DND-41 (cell line): ENCODE measurements around the gene SEMA4G.

ENCODE experiments used
- ATAC-seq: fragments of 200-7000 bp; cut with Tn5 transposase; 3 replicates; pipeline ENCODE4 v1.9.1; 2021; ENCODE audit warnings: low read depth; ENCODE audit not compliant: insufficient read depth
- DNase-seq: peaks from one replicate; pipeline ENCODE4 v3.0.0-alpha.2; 2020
- H2AFZ ChIP-seq: 2 replicates; pipeline ENCODE4 v1.6.0; 2012; ENCODE audit warnings: low read depth, low read length
- H3K27ac ChIP-seq: 2 replicates; pipeline ENCODE4 v1.5.1; 2012; ENCODE audit warnings: low read length, inconsistent platforms
- H3K27me3 ChIP-seq: fragments of 200-600 bp; sonication (generic); 2 replicates; pipeline ENCODE4 v1.6.0; 2012; ENCODE audit warnings: low read length, mild to moderate bottlenecking, inconsistent platforms; ENCODE audit not compliant: insufficient read depth, poor library complexity
- H3K36me3 ChIP-seq: 2 replicates; pipeline ENCODE4 v1.5.1; 2012; ENCODE audit warnings: low read length, inconsistent platforms; ENCODE audit not compliant: insufficient read depth
- H3K4me1 ChIP-seq: 2 replicates; pipeline ENCODE4 v1.5.1; 2012; ENCODE audit warnings: mild to moderate bottlenecking, low read length; ENCODE audit not compliant: insufficient read depth
- H3K4me2 ChIP-seq: 2 replicates; pipeline ENCODE4 v1.6.0; 2012; ENCODE audit warnings: mild to moderate bottlenecking, moderate library complexity, low read length, inconsistent platforms; ENCODE audit not compliant: insufficient read depth
- H3K4me3 ChIP-seq, 2 experiments: fragments of 200-600 bp in 1 of 2; shearing (Covaris generic) in 1 of 2; 2 replicates each; pipeline ENCODE4 v1.5.1; 2012 to 2016; ENCODE audit warnings: inconsistent platforms in 2 of 2, low read length in 2 of 2, mild to moderate bottlenecking in 2 of 2, low read depth in 1 of 2, moderate library complexity in 1 of 2
- H3K79me2 ChIP-seq: 2 replicates; pipeline ENCODE4 v1.6.0; 2012; ENCODE audit warnings: low read length, inconsistent platforms; ENCODE audit not compliant: insufficient read depth
- H3K9ac ChIP-seq: 2 replicates; pipeline ENCODE4 v1.6.0; 2012; ENCODE audit warnings: low read depth, mild to moderate bottlenecking, inconsistent platforms, low read length, moderate library complexity
- H3K9me3 ChIP-seq: 2 replicates; pipeline ENCODE4 v1.5.1; 2012; ENCODE audit warnings: low read length, moderate library complexity, mild to moderate bottlenecking, inconsistent platforms; ENCODE audit not compliant: insufficient read depth, severe bottlenecking
- H4K20me1 ChIP-seq: 2 replicates; pipeline ENCODE4 v1.6.0; 2012; ENCODE audit warnings: low read length; ENCODE audit not compliant: insufficient read depth
- EZH2 ChIP-seq: IDR thresholded peaks from 3 replicates; pipeline ENCODE4 v1.6.1; 2012; ENCODE audit warnings: borderline replicate concordance, low read depth, mild to moderate bottlenecking, moderate library complexity, low read length, inconsistent platforms; ENCODE audit not compliant: severe bottlenecking
- TF ChIP-seq, protein P1 (sequence below): IDR thresholded peaks from 2 replicates; pipeline ENCODE4 v1.5.1; 2012; ENCODE audit warnings: borderline replicate concordance, low read length, moderate library complexity, mild to moderate bottlenecking; ENCODE audit not compliant: poor library complexity, severe bottlenecking; ENCODE audit errors: extremely low read depth

Gene SEMA4G

DNA sequence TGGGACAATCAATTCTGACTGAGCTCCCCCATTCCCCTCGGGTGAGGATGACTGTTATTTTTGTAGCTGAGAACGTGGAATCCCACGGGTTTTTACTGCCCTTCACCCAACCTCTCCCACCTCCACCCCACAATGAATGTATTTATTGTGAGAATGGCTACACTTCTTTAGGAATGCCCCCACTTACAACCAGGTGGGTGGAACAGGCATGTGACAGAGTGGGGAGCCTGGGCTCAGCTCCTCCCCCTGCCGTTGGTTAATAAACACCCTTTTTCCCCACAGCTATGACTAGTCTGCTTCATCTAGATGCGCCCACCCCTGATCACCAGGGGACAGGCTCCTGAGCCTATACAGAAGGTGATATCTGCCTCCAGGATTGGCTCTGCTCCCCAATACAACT lies 16.0 kb downstream of the SEMA4G start:
- no peak overlapping the region for H3K4me3 ChIP-seq
- no peak overlapping the region; the same call in 1 of the 2 replicates for H3K4me2 ChIP-seq
- ATAC-seq (no peak), DNase-seq (no peak)
- H3K9me3 ChIP-seq: no peaks in the 10 kb centered on the region
- H3K4me1 ChIP-seq: peaks cover 41% of the 10 kb centered on the region
- peaks cover 50% of the 10 kb centered on the region for H3K79me2 ChIP-seq
- peaks cover 31% of the 10 kb centered on the region; the same call in 1 of the 2 replicates for H4K20me1 ChIP-seq
- no peaks in the 10 kb centered on the region for H3K27me3 ChIP-seq
- no peak overlapping the region for H3K27ac ChIP-seq
- peaks cover 53% of the 10 kb centered on the region for H3K36me3 ChIP-seq
- TF ChIP-seq, protein P1, sequence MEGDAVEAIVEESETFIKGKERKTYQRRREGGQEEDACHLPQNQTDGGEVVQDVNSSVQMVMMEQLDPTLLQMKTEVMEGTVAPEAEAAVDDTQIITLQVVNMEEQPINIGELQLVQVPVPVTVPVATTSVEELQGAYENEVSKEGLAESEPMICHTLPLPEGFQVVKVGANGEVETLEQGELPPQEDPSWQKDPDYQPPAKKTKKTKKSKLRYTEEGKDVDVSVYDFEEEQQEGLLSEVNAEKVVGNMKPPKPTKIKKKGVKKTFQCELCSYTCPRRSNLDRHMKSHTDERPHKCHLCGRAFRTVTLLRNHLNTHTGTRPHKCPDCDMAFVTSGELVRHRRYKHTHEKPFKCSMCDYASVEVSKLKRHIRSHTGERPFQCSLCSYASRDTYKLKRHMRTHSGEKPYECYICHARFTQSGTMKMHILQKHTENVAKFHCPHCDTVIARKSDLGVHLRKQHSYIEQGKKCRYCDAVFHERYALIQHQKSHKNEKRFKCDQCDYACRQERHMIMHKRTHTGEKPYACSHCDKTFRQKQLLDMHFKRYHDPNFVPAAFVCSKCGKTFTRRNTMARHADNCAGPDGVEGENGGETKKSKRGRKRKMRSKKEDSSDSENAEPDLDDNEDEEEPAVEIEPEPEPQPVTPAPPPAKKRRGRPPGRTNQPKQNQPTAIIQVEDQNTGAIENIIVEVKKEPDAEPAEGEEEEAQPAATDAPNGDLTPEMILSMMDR: no peak
- TF ChIP-seq EZH2: no peak
- peak overlapping the region; percentile 86; the same call in 1 of the 2 replicates for H3K9ac ChIP-seq
- no peak overlapping the region for H2AFZ ChIP-seq

DNA sequence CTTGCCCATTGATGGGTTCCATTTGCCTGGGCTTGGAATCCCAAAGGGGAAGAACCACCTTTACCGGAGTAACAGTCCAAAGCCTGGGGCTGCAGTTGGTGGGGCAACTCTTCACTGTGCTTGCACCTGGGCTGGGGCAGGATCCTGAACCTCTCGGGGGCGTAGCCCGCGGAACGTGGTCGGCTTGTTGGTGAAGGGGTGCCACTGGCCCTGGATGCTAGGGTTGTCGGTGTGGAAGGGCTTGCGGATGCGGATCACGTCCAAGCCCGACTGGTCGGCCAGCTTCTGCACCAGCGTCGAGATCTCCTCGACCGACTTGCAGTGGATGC lies 17.3 kb downstream of the SEMA4G start:
- Histone ChIP-seq H3K4me2 (peak overlapping the region; percentile 99), H3K4me3 (peak overlapping the region; percentile 95), H2AFZ (peak overlapping the region; percentile 98), H3K27ac (peak overlapping the region; percentile 90), H3K4me1 (peaks cover 49% of the 10 kb centered on the region), H3K9me3 (no peaks in the 10 kb centered on the region), H3K36me3 (peaks cover 55% of the 10 kb centered on the region), H3K79me2 (peaks cover 56% of the 10 kb centered on the region), H3K27me3 (no peaks in the 10 kb centered on the region), H3K9ac (peak overlapping the region; percentile 86), H4K20me1 (peaks cover 37% of the 10 kb centered on the region; the same call in 1 of the 2 replicates)
- DNase-seq: no peak
- no peak for TF ChIP-seq EZH2
- TF ChIP-seq, protein P1: no peak
- no peak for ATAC-seq

DNA sequence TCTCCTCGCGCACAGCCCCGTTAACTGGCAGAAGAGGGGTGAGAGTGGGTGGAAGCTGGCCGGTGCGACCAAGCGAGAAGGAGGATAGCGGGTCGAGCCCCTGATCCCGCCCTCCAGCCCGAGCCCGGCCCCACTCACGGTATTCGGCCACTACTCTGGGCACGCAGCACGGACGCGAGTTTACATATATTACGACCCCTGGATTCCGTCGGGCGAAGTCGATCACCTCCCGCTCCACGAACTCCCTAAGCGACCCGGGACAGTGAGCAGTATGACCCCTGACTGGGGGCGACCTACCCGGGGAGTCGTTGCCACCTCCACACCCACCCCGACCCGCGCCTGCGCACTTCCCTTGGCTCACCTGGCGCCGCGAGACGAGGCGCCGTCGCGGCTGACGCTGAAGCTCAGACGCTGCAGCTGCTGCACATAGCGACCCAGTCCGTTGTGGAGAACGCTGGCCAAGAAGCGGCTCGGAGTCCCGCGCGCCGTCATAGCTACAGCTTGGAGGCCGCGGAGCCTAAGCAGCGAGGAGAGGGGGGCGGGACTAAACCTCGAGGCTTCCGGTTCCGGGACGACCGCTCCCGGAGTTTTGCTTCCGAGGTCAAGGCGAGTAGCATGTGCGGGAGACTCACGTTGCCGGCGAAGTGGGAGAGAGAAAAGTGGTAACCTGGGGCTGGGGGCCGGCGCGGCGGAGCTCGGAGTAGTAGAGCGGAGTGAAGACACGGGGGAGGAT lies 17.8 kb downstream of the SEMA4G start, which contains the start of the genes MRPL43 and TWNK:
Gene MRPL43 (minus strand): TSS at position 546 of the 733 bp plus-strand sequence. CDS start 54 bp downstream, at position 492.
Gene TWNK (plus strand): TSS at position 592 of the 733 bp plus-strand sequence. CDS start 668 bp downstream, outside the sequence.
- Histone ChIP-seq H3K36me3 (peaks cover 55% of the 10 kb centered on the region), H3K9me3 (no peaks in the 10 kb centered on the region), H3K9ac (peak within 1 kb of the TSS; percentile 86), H2AFZ (peak within 1 kb of the TSS; percentile 98), H3K4me2 (peak within 1 kb of the TSS; percentile 99), H3K79me2 (peaks cover 56% of the 10 kb centered on the region), H3K4me3 (peak within 1 kb of the TSS; percentile 95), H3K27ac (peak within 1 kb of the TSS; percentile 90), H3K4me1 (peaks cover 49% of the 10 kb centered on the region), H3K27me3 (no peaks in the 10 kb centered on the region), H4K20me1 (peaks cover 37% of the 10 kb centered on the region; the same call in 1 of the 2 replicates)
- ATAC-seq (peak; percentile 97), DNase-seq (peak; percentile 88)
- TF ChIP-seq EZH2: no peak
- TF ChIP-seq, protein P1: no peak
